Sigmoid colon (tissue), 4 donors: ENCODE data around the gene DNAH6.

Source experiments
- EP300 ChIP-seq, 4 donors: sonication (generic); formaldehyde crosslinking; IDR thresholded peaks; one replicate each; pipeline ENCODE4 v1.6.1; 2017; ENCODE audit warnings: antibody characterized with exemption in 4 of 4
- POLR2A ChIP-seq, 2 donors: fragments of 450-650 bp; IDR thresholded peaks; one replicate each; pipeline ENCODE4 v1.6.1; 2016; ENCODE audit warnings: antibody characterized with exemption in 2 of 2, mild to moderate bottlenecking in 2 of 2, moderate library complexity in 2 of 2
- TF ChIP-seq, protein P1 (sequence below), 4 experiments: fragments of 450-650 bp in 3 of 4; fragments of 200-600 bp in 1 of 4; IDR thresholded peaks; one replicate each; pipeline ENCODE4 v1.5.1; 2016 to 2019; ENCODE audit warnings: antibody characterized with exemption in 4 of 4, mild to moderate bottlenecking in 3 of 4, moderate library complexity in 2 of 4

DNA sequence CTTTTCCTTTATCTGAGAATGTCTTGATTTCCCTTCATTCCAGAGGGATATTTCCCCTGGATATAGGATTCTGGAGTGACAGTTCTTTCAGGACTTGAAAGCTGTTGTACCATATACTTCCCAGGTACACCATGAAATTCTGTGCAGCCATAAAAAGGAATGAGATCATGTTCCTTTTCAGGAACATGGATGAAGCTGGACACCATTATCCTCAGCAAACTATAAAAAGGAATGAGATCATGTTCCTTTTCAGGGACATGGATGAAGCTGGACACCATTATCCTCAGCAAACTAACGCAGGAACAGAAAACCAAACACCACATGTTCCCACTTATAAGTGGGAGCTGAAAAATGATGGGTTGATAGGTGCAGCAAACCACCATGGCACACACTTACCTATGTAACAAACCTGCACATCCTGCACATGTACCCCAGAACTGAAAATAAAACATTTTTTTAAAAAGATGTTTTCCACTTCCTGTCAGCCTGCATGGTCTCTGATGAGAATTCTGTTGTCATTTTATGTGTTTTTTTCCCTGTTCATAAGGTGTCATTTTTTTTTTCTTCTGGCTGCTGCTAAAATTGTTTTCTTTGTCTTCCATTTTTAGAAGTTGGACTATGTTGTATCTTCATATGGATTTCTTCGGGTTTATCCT is 133.3 kb downstream of the DNAH6 start:
- no peak for TF ChIP-seq EP300 (IDR thresholded peaks at IDR 0.05)
- TF ChIP-seq, protein P1, sequence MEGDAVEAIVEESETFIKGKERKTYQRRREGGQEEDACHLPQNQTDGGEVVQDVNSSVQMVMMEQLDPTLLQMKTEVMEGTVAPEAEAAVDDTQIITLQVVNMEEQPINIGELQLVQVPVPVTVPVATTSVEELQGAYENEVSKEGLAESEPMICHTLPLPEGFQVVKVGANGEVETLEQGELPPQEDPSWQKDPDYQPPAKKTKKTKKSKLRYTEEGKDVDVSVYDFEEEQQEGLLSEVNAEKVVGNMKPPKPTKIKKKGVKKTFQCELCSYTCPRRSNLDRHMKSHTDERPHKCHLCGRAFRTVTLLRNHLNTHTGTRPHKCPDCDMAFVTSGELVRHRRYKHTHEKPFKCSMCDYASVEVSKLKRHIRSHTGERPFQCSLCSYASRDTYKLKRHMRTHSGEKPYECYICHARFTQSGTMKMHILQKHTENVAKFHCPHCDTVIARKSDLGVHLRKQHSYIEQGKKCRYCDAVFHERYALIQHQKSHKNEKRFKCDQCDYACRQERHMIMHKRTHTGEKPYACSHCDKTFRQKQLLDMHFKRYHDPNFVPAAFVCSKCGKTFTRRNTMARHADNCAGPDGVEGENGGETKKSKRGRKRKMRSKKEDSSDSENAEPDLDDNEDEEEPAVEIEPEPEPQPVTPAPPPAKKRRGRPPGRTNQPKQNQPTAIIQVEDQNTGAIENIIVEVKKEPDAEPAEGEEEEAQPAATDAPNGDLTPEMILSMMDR (IDR thresholded peaks at IDR 0.05), result no peak
- no peak for TF ChIP-seq POLR2A (IDR thresholded peaks at IDR 0.05)
